Liver (tissue), 2 donors: ENCODE data around the gene ISCA2.

Source experiments
- REST ChIP-seq: IDR thresholded peaks from 2 replicates; pipeline ENCODE4 v1.6.1; 2016; ENCODE audit warnings: antibody characterized with exemption, mild to moderate bottlenecking
- TF ChIP-seq, protein P1 (sequence below): fragments of 150-350 bp; IDR thresholded peaks from 2 replicates; pipeline ENCODE4 v1.5.1; 2017; ENCODE audit warnings: improper control_type of control experiment, low read depth, low read length; ENCODE audit not compliant: missing input control
- donor health status: healthy.

DNA sequence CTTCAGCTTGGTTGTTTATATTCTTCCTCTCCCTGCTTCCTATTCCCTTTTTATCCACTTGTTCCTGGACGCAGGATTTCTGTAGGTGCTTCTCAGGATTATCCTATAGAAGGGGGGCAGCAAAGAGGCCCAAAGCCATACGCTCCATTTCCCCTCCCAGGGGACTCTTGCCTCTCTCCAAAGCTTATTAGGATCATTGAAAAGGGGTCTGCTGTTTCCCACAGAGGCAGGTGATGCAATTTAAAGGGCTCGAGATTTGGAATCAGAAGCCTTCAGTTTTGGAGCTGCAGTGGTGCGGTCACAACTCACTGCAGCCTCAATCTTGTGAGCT is 36.0 kb upstream of the ISCA2 start:
- TF ChIP-seq, protein P1, sequence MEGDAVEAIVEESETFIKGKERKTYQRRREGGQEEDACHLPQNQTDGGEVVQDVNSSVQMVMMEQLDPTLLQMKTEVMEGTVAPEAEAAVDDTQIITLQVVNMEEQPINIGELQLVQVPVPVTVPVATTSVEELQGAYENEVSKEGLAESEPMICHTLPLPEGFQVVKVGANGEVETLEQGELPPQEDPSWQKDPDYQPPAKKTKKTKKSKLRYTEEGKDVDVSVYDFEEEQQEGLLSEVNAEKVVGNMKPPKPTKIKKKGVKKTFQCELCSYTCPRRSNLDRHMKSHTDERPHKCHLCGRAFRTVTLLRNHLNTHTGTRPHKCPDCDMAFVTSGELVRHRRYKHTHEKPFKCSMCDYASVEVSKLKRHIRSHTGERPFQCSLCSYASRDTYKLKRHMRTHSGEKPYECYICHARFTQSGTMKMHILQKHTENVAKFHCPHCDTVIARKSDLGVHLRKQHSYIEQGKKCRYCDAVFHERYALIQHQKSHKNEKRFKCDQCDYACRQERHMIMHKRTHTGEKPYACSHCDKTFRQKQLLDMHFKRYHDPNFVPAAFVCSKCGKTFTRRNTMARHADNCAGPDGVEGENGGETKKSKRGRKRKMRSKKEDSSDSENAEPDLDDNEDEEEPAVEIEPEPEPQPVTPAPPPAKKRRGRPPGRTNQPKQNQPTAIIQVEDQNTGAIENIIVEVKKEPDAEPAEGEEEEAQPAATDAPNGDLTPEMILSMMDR, result no peak
- no peak for TF ChIP-seq REST
